CD4-positive, alpha-beta T cell treated with Interferon gamma for 1 hour (primary cell): ENCODE results near the gene XYLT1.
"Not testable (repeated sequence)": the region's sequence is repeated elsewhere in the genome, so short reads cannot be mapped to it uniquely, and the experiment has no call there.

Source experiments
- DNase-seq: peaks from one replicate; pipeline ENCODE4 v3.0.0-alpha.2; 2020

XYLT1 gene

GRCh38 chr16:17470908-17471718 lies at the start of gene XYLT1:
Gene XYLT1, minus strand, starts transcription at chr16:17470960. Its CDS starts 164 bp downstream, at chr16:17470796.
- peak; percentile 55 for DNase-seq

- no peak for DNase-seq
These were observed 49.4 kb upstream of the XYLT1 start for GRCh38 chr16:17520111-17520510.

- no peak for DNase-seq
These were observed 48.6 kb upstream of the XYLT1 start for GRCh38 chr16:17519101-17519955.

GRCh38 chr16:17518441-17518840 lies 47.7 kb upstream of the XYLT1 start:
- DNase-seq = no peak

GRCh38 chr16:17515421-17516210 lies 44.9 kb upstream of the XYLT1 start:
- no peak for DNase-seq

- DNase-seq = no peak
These were observed 42.0 kb upstream of the XYLT1 start for GRCh38 chr16:17512636-17513220.

- DNase-seq = no peak
These were observed 40.6 kb upstream of the XYLT1 start for GRCh38 chr16:17511340-17511739.

- no peak for DNase-seq
These were observed 39.8 kb upstream of the XYLT1 start for GRCh38 chr16:17510567-17510966.

- DNase-seq = no peak
These were observed 38.4 kb upstream of the XYLT1 start for GRCh38 chr16:17509194-17509593.

GRCh38 chr16:17508303-17508702 lies 37.5 kb upstream of the XYLT1 start:
- DNase-seq = no peak

- not testable (repeated sequence) for DNase-seq
These were observed 36.8 kb upstream of the XYLT1 start for GRCh38 chr16:17507516-17507915.

GRCh38 chr16:17505828-17506227 lies 35.1 kb upstream of the XYLT1 start:
- not testable (repeated sequence) for DNase-seq

GRCh38 chr16:17504050-17504449 lies 33.3 kb upstream of the XYLT1 start:
- no peak for DNase-seq

GRCh38 chr16:17503331-17503730 lies 32.6 kb upstream of the XYLT1 start:
- DNase-seq = no peak

GRCh38 chr16:17501321-17501720 lies 30.6 kb upstream of the XYLT1 start:
- DNase-seq = no peak

GRCh38 chr16:17499223-17499902 lies 28.6 kb upstream of the XYLT1 start:
- no peak for DNase-seq

GRCh38 chr16:17497648-17498047 lies 26.9 kb upstream of the XYLT1 start:
- DNase-seq = no peak

- no peak for DNase-seq
These were observed 26.1 kb upstream of the XYLT1 start for GRCh38 chr16:17496891-17497290.

GRCh38 chr16:17493012-17493411 lies 22.3 kb upstream of the XYLT1 start:
- DNase-seq = no peak

GRCh38 chr16:17491140-17491662 lies 20.4 kb upstream of the XYLT1 start:
- DNase-seq = no peak

GRCh38 chr16:17488506-17488905 lies 17.7 kb upstream of the XYLT1 start:
- DNase-seq = no peak

GRCh38 chr16:17483351-17483750 lies 12.6 kb upstream of the XYLT1 start:
- no peak for DNase-seq
